AML-193 (cell line): Measurements from ENCODE around the gene OTP.

ENCODE experiments used
- DNase-seq, 2 experiments: peaks; one replicate each; lab custom pipeline; 2025; lab: John Stamatoyannopoulos, UW

Gene OTP

GRCh38 chr5:77640589-77641396, 2.3 kb upstream of the OTP start:
- no peak for DNase-seq

GRCh38 chr5:77638763-77639671, 504 bp upstream of the OTP start:
- DNase-seq: no peak

- DNase-seq: no peak
Observed at GRCh38 chr5:77637170-77637997, 1.1 kb downstream of the OTP start.

GRCh38 chr5:77636641-77637169, 1.8 kb downstream of the OTP start:
- no peak for DNase-seq

GRCh38 chr5:77635917-77636640, 2.4 kb downstream of the OTP start:
- no peak for DNase-seq

- DNase-seq: no peak
Observed at GRCh38 chr5:77635067-77635916, 3.2 kb downstream of the OTP start.

GRCh38 chr5:77633709-77634108, 4.8 kb downstream of the OTP start:
- no peak for DNase-seq

- no peak for DNase-seq
Observed at GRCh38 chr5:77633207-77633675, 5.3 kb downstream of the OTP start.

DNA sequence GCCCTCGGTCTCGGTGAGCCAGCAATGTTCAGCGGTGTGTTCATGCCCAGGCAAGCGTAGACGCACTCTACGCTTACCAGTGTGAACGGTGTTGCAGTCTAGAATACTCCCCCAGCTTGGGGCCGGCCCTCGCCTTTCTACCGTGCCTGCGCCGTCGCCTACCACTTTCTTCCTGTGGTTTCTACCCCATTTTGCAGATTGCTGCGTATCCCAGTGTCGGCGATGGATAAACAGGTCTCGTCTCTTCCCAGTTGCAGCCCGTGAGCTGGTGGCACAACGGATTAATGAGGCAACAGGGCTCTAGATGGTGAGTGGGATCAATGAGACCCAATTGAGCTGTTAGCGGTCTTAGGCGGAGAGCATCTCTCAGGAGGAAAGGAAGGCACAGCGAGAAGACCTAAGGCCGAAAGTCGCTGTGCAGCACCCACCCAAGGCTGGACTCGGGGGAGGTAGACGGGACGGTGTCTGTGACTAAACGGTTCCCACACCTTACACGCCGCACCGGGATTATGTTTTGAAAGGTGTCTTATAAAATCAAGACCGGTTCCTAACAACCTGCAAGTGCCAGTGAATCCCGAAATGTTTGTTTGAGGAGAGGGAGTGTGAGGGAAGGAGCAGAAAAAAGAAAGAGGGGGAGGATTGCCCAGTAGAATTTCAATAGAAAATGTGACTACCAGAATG, 5.8 kb downstream of the OTP start:
- DNase-seq: no peak

- DNase-seq: no peak
Observed at GRCh38 chr5:77630114-77630680, 8.3 kb downstream of the OTP start.

DNA sequence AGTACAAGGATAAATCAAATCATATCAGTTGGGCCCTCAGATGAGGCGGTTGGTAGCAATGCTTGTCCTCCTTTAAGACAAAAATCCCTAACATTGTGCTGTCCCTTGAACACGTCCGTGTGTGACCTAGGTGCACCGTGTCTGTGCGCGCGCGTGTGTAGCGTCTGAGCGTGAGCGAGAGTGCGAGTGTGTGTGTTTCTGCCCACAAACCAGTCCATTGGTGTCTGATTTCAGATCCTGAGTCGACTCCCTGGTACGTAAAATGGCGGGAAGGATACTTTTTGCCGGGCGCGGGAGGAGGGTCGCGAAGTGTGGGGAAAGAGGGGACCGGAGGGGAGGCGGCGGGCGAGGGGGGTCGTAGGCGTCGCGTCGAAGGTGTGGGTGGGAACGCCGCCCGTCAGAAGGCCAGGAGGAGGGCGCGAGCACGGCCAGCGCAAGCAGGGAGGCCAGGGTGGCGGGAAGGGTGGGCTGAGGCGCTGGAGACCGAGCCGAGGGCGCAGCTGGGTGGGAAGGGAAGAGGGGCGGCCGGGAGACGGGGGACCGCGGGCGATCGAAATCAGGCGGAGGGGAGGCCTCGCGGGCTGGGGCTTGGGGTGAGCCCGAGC, 8.9 kb downstream of the OTP start:
- DNase-seq: no peak

- no peak for DNase-seq
Observed at GRCh38 chr5:77628840-77629508, 9.5 kb downstream of the OTP start.

DNA sequence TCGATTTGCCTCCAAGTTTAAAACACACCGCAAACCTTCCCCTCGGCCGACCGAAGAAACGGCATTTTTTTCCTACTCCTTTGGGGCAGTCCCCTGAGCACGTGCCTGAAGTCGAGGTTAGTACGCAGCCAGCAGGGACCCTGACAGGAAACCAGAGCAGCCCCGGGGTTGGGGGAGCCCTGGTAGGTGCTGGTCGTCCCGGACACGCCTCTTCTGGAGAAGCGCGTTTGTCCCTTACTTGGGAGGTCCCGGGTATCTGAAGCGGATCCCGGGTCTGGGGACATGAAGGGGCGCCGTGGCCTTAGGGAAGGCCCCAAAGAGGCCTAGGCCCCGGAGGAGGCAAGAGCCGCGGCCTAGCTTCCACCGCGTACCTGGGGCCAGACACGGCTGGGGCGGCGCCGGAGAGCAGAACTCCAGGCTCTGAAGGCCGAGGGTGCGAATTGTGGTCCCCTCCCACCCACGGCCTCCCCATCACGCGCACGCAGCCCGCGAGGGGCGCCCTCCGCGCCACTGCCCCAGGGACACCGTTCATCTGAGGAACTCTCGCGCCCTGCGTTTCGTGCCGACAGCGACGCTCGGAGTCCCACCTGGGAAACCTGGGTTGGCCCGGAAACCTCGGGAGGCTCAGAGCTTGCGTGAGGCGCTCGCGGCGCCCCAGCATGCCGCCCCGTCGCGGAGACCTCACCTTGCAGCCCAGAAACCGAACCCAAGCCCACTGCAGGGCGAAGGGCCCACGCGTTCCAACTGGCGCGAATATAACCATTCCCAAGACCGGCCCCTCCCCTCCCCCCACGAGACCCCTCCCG, 10.4 kb downstream of the OTP start:
- DNase-seq: no peak

DNA sequence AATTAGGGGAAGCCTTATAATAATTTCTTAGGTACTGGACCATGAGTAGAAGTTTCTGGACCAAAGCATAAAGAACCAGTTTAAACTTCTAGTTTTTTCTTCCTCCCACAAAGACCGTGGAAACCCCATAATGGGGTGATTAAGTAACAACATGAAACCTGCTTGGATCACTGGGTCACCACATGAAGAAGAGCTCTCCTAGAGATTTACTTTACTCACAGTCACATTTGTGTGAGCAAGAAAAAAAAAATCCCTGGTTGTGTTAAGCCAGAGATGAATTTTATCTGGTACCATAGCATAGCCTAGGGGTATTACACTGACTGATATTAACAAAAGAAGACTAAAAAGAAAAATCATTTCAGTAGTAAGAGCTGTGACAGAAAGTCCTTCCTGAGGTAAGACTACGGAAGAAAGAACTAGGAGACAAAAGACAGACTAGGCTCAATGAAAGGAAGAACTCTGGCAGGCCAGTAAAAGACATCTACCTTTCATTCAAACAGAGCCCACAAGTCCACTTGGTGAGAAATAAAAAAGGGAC, 15.2 kb downstream of the OTP start:
- no peak for DNase-seq

DNA sequence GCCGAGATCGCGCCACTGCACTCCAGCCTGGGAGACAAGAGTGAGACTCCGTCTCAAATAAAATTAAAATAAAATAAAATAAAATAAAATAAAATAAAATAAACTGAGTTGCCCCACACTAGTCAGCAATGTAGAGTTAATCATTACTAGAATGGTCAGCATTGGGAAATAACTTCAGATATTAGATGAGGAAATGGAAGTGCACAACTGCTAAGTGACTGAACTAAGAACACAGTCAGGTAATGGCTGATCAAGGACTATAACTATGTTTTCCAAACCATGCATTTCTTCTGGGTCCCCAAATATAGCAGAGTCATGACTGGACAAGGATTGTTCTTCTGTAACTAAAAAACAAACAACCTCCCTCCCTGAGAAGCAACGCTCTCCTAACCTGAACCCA, 17.1 kb downstream of the OTP start:
- DNase-seq: no peak

GRCh38 chr5:77620405-77620804, 18.1 kb downstream of the OTP start:
- no peak for DNase-seq

- no peak for DNase-seq
Observed at GRCh38 chr5:77616920-77617319, 21.6 kb downstream of the OTP start.
